ENCODE results near the gene FAM117A. TPM values are rescaled to one million over a fixed set of nuclear protein-coding genes. Genes with fewer than 3 reads are reported as not detected.

The FAM117A gene
- total and polyA plus RNA-seq, 10 of the 15 experiments (the other 5 are each of a cell fraction or from before 2014, with no cell fraction given), result 2.1 to 29.6 (median 20.0) TPM

- TF ChIP-seq ZNF592 (IDR thresholded peaks at IDR 0.05) (no peak; the same call in 1 of the 2 replicates), ZNF207 (IDR thresholded peaks at IDR 0.05; ENCODE audit: borderline replicate concordance) (no peak), SMAD5 (IDR thresholded peaks at IDR 0.05; ENCODE audit: low read depth) (no peak), HCFC1 (IDR thresholded peaks at IDR 0.05; ENCODE audit: low read length) (no peak), ZNF384 (IDR thresholded peaks at IDR 0.05; ENCODE audit: borderline replicate concordance, low read depth, low read length) (no peak), CEBPZ (IDR thresholded peaks at IDR 0.05; ENCODE audit: low read depth, low read length) (no peak), ZBTB33 (IDR thresholded peaks at IDR 0.05) (no peak), MYC (IDR thresholded peaks at IDR 0.05; ENCODE audit: insufficient read depth, insufficient read length, insufficient replicate concordance, low read length, severe bottlenecking) (no peak), SIX5 (IDR thresholded peaks at IDR 0.05; ENCODE audit: low read depth, low read length, severe bottlenecking) (no peak), SMC3 (IDR thresholded peaks at IDR 0.05; ENCODE audit: borderline replicate concordance, low read length) (no peak; the same call in none of the 2 replicates), FOXM1 (IDR thresholded peaks at IDR 0.05; ENCODE audit: low read depth, low read length) (peak; percentile 79; the same call in 1 of the 2 replicates), TCF7 (IDR thresholded peaks at IDR 0.05; ENCODE audit: borderline replicate concordance) (no peak), BCL11A (IDR thresholded peaks at IDR 0.05; ENCODE audit: low read depth, low read length) (peak; percentile 74; the same call in 1 of the 2 replicates), RAD51 (IDR thresholded peaks at IDR 0.05) (peak; percentile 64), NR2C2 (IDR thresholded peaks at IDR 0.05; ENCODE audit: borderline replicate concordance, control insufficient read depth, insufficient read length, low read depth) (no peak), REST (IDR thresholded peaks at IDR 0.05; ENCODE audit: low read depth, low read length) (no peak), EED (IDR thresholded peaks at IDR 0.05; ENCODE audit: low read depth) (peak; percentile 76), MTA2 (IDR thresholded peaks at IDR 0.05; ENCODE audit: low read depth) (peak; percentile 91)
Observed at GRCh38 chr17:49748791-49749190, 15.1 kb downstream of the FAM117A start (continued).

All from GM12878 (cell line).